ENCODE measurements around the gene ANGPTL4. TPM values are rescaled to one million over a fixed set of nuclear protein-coding genes. Genes with fewer than 3 reads are reported as not detected.

The ANGPTL4 gene
- total and polyA plus RNA-seq, 7 donors: 10.7 to 235 (median 42.5) TPM

DNA sequence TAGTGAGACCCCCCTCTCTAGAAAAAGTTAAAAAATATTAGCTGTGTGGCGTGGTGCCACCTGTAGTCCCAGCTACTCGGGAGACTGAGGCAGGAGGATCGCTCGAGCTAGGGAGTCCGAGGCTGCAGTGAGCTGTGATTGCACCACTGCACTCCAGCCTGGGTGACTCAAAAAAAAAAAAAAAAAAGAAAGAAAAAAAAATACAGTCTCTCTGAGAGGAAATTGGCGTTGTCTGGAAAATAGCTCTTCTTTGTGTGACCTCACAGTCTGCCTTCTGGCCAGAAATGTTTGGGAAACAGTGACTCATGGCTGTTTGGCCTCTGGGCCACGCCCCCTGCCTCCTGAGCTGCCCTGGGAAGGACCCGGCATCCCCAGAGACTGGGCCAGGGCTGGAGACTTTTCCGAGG is 59.9 kb downstream of the ANGPTL4 start:
- DNase-seq (peak; percentile 91 to 94), ATAC-seq (peak; percentile 86 to 96 (median 93))
- intact Hi-C loops (cut with DNase I): loop anchor here in 1 of 2 donors (2.0 kb wide), 1 partner anchor 61 kb away; no protein-coding TSS in a partner anchor
- Histone ChIP-seq H3K4me3 (peak overlapping the region; percentile 42), H3K4me1 (peaks cover 8% of the 10 kb centered on the region), H3K36me3 (ENCODE audit: insufficient read depth in 1 of 2, low read depth in 1 of 2) (peaks cover 0 to 23% of the 10 kb centered on the region in 2 donors), H3K9me3 (no peaks in the 10 kb centered on the region), H3K27me3 (ENCODE audit: insufficient read depth in 3 of 3, low read length in 2 of 3) (no peaks in the 10 kb centered on the region), H3K27ac (peak overlapping the region; percentile 82)
- 33 to 41% (median 38%) methylated on average over 9 of the region's 9 CpGs for WGBS, 3 donors
- TF ChIP-seq, protein P1, sequence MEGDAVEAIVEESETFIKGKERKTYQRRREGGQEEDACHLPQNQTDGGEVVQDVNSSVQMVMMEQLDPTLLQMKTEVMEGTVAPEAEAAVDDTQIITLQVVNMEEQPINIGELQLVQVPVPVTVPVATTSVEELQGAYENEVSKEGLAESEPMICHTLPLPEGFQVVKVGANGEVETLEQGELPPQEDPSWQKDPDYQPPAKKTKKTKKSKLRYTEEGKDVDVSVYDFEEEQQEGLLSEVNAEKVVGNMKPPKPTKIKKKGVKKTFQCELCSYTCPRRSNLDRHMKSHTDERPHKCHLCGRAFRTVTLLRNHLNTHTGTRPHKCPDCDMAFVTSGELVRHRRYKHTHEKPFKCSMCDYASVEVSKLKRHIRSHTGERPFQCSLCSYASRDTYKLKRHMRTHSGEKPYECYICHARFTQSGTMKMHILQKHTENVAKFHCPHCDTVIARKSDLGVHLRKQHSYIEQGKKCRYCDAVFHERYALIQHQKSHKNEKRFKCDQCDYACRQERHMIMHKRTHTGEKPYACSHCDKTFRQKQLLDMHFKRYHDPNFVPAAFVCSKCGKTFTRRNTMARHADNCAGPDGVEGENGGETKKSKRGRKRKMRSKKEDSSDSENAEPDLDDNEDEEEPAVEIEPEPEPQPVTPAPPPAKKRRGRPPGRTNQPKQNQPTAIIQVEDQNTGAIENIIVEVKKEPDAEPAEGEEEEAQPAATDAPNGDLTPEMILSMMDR (IDR thresholded peaks at IDR 0.05): no peak

Other genes starting within 250 kb of the ANGPTL4 start
- under 1 TPM in 2 of 4 donors, not detected in 2; 0.02 to 0.51 TPM for gene FBN3, start 214.6 kb upstream of the ANGPTL4 start, total RNA-seq
- gene FBN3, start 214.6 kb upstream of the ANGPTL4 start, polyA plus RNA-seq: under 1 TPM; 0.01 to 0.12 (median 0.01) TPM
- gene CERS4, start 154.8 kb upstream of the ANGPTL4 start, total RNA-seq: 1 to 10 TPM; 2.1 to 4.8 (median 3.6) TPM
- gene CERS4, start 154.8 kb upstream of the ANGPTL4 start, polyA plus RNA-seq: 1 to 10 TPM; 1.1 to 2.8 (median 1.3) TPM
- 10 to 100 TPM; 17.4 to 25.4 (median 22.4) TPM for gene CD320, start 55.8 kb upstream of the ANGPTL4 start, total RNA-seq
- gene CD320, start 55.8 kb upstream of the ANGPTL4 start, polyA plus RNA-seq: 10 to 100 TPM; 44.8 to 67.2 (median 47.6) TPM
- 100 to 1,000 TPM in 3 of 4 donors, 10 to 100 TPM in 1; 76.8 to 150 (median 109) TPM for gene NDUFA7, start 42.8 kb upstream of the ANGPTL4 start, total RNA-seq
- 100 to 1,000 TPM; 211 to 271 (median 243) TPM for gene NDUFA7, start 42.8 kb upstream of the ANGPTL4 start, polyA plus RNA-seq
- gene RPS28, start 42.7 kb upstream of the ANGPTL4 start, total RNA-seq: 1,000 to 10,000 TPM in 2 of 4 donors, 100 to 1,000 TPM in 2; 947 to 1,442 (median 1,003) TPM
- 100 to 1,000 TPM; 431 to 717 (median 657) TPM for gene RPS28, start 42.7 kb upstream of the ANGPTL4 start, polyA plus RNA-seq
- 10 to 100 TPM in 2 of 4 donors, 1 to 10 TPM in 2; 7.1 to 14.2 (median 9.7) TPM for gene KANK3, start 20.9 kb upstream of the ANGPTL4 start, total RNA-seq
- 1 to 10 TPM; 5.1 to 9.4 (median 7.7) TPM for gene KANK3, start 20.9 kb upstream of the ANGPTL4 start, polyA plus RNA-seq
- gene RAB11B, start 26.2 kb downstream of the ANGPTL4 start, total RNA-seq: 100 to 1,000 TPM in 1 of 4 donors, 10 to 100 TPM in 3; 77.1 to 130 (median 82.2) TPM
- gene RAB11B, start 26.2 kb downstream of the ANGPTL4 start, polyA plus RNA-seq: 10 to 100 TPM; 43.9 to 59.9 (median 56.9) TPM
- gene MARCHF2, start 49.1 kb downstream of the ANGPTL4 start, total RNA-seq: 10 to 100 TPM; 47.7 to 56.0 (median 52.2) TPM
- 10 to 100 TPM; 32.8 to 55.6 (median 48.9) TPM for gene MARCHF2, start 49.1 kb downstream of the ANGPTL4 start, polyA plus RNA-seq
- gene HNRNPM, start 80.8 kb downstream of the ANGPTL4 start, total RNA-seq: 10 to 100 TPM; 73.2 to 92.2 (median 84.1) TPM
- gene HNRNPM, start 80.8 kb downstream of the ANGPTL4 start, polyA plus RNA-seq: 100 to 1,000 TPM in 2 of 3 donors, 10 to 100 TPM in 1; 53.2 to 146 (median 118) TPM
- under 1 TPM; 0.22 to 0.65 (median 0.49) TPM for gene PRAM1, start 138.5 kb downstream of the ANGPTL4 start, total RNA-seq
- gene PRAM1, start 138.5 kb downstream of the ANGPTL4 start, polyA plus RNA-seq: under 1 TPM in 2 of 3 donors, not detected in 1; 0.27 to 0.29 TPM
- gene ZNF414, start 150.0 kb downstream of the ANGPTL4 start, total RNA-seq: 10 to 100 TPM; 15.6 to 19.3 (median 17.8) TPM
- 10 to 100 TPM; 10.4 to 21.6 (median 17.8) TPM for gene ZNF414, start 150.0 kb downstream of the ANGPTL4 start, polyA plus RNA-seq
- gene MYO1F, start 213.3 kb downstream of the ANGPTL4 start, total RNA-seq: 1 to 10 TPM; 3.5 to 6.3 (median 5.2) TPM
- gene MYO1F, start 213.3 kb downstream of the ANGPTL4 start, polyA plus RNA-seq: 1 to 10 TPM in 2 of 3 donors, under 1 TPM in 1; 1.00 to 1.0 (median 1.0) TPM
- 1 to 10 TPM; 1.9 to 8.2 (median 3.8) TPM for gene ADAMTS10, start 246.6 kb downstream of the ANGPTL4 start, total RNA-seq
- gene ADAMTS10, start 246.6 kb downstream of the ANGPTL4 start, polyA plus RNA-seq: 1 to 10 TPM; 3.4 to 3.8 (median 3.4) TPM